Hematopoietic multipotent progenitor cell treated with erythropoietin and hydrocortisone succinate and interleukin-3 and kit ligand, for 4 days (in vitro differentiated cells): ENCODE measurements around the gene LGALS4.
A peak's percentile ranks its signal among the peaks of the same experiment; 100 is the strongest.
"Not testable (repeated sequence)": the region's sequence is repeated elsewhere in the genome, so short reads cannot be mapped to it uniquely, and the experiment has no call there.

Experiments used
- DNase-seq: peaks from one replicate; pipeline ENCODE4 v3.0.0-alpha.2; 2015

The LGALS4 gene

DNA sequence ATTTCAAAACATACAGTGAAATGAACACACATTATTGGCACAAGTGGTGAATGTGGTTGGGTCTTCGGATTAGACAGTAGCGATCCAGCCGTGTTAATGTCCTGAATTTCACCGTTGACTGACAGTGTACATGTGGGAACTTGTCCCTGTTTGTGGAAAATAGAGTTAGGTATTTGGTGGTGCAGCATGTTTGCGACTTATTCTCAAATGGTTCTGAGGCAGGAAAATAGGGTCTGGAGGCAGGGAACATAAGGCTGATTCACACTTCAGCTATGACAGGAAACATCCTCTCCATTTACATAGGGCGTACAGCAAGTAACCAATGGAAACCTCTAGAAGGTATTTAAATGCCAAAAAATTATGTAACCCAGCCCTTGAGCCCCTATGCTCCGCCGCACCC is 19.6 kb downstream of the LGALS4 start:
- no peak for DNase-seq

DNA sequence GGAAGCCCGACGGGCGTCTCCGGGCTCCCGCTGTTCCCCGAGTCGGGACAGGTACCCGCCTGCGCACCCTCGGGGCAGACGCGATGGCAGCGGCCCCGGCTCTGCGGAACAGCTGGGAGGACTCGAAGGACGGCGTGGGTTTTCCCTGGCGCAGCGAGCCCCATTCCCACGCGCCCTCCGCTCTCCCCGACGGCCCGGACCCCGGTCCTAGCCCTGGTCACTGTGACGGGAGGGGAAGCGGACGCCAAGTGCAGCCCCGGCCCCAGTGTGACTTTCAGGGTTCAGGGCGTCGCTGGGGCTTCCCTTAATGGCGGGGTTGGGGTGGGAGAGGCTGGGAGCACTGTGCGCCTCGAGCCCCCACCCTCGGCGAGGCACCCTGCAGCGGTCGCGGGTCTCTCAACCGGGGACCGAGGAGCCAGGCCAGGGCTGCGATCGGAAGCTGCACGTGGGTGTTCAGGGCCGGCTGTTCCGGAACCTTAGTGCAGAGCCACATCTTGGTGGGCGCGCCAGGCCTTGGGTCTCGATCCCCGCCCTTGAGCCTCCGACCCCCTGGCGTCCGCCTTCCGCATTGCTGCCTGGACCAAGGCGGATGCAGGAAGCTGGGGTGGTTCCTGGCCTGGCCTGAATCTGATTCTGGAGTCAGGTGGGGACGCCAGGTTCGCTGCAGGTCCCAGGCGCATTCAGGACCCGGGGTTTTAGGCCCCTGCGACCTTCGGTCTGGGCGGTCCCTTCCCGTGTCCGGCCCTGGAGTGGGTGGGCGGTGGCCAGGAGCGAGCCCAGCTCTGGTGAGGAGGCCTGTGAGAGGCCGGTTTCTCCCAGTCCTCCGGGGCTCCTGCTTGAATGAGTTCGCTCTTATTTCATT is 20.3 kb downstream of the LGALS4 start:
- DNase-seq, result peak; percentile 78

- not testable (repeated sequence) for DNase-seq
These were observed 21.2 kb downstream of the LGALS4 start for GRCh38 chr19:38791451-38792064.

- DNase-seq, result not testable (repeated sequence)
These were observed 22.0 kb downstream of the LGALS4 start for GRCh38 chr19:38790507-38791403.

- no peak for DNase-seq
These were observed 24.1 kb downstream of the LGALS4 start, which contains the start of gene LGALS7B for GRCh38 chr19:38788478-38789243. Gene LGALS7B, plus strand, starts transcription at chr19:38789200. Its CDS starts 27 bp downstream, at chr19:38789227.

DNA sequence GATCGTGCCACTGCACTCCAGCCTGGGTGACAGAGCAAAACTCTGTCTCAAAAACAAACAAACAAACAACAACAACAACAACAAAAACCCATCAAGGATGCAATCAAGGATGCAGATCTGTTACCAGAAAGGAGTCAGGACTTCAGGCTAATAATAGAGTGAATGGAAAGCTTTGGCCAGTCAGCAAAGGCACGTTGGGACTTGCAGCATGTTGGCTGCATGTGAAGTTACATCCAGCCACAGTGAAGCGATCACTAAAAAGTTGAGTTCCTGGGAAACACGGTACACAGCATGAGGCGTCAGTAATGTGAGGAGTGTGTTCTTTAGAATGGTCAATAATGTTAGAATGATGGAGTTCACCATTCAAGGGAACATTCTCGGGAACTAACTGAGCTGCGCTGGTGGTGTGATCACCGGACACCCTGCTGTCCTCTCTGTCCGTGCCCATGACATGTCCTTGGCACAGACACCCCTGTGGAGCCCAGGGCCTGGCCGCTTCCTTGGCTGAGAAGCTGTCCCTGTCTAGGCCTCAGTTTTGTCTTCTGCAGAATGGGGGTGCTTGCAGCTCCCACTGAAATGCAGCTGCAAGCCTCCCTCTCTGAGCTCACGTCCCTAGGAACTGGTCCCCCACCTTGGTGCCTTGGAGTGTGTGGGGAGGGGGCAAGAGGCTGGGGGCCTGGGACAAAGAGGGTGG is 26.0 kb downstream of the LGALS4 start:
- DNase-seq, result no peak

GRCh38 chr19:38786061-38786460 is 26.7 kb downstream of the LGALS4 start:
- DNase-seq, result not testable (repeated sequence)

DNA sequence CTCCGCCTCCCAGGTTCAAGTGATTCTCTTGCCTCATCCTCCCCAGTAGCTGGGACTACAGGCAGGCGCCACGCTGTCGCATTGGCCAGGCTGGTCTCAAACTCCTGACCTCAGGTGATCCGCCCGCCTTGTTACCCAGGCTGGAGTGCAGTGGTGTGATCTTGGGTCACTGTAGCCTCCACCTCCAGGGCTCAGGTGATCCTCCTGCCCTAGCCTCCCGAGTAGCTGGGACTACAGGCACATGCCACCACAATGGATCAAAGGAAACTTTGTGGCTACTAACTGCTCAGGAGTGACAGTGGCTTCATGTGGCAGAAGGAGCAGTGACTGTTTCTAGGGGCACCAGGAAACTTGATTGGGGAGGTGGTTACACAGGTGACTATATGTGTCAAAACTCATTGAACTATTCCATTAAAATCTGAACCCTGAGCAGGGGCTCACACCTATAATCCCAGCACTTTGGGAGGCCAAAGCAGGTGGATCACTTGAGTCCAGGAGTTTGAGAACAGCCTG is 27.5 kb downstream of the LGALS4 start:
- no peak for DNase-seq

DNA sequence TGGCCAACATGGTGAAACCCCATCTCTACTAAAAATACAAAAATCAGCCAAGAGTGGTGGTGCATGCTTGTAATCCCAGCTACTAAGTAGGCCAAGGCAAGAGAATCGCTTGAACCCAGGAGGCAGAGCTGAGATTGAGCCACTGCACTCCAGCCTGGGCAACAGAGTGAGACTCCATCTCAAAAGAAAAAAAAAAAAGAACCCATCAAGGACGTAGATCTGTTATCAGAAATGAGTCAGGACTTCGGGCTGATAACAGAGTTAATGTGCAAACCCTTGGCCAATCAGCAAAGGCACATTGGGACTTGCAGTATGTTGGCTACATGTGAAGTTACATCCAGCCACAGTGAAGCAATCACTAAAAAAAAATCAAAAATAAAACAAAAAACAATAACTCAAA is 28.5 kb downstream of the LGALS4 start:
- peak; percentile 63 for DNase-seq

- not testable (repeated sequence) for DNase-seq
These were observed 30.5 kb downstream of the LGALS4 start for GRCh38 chr19:38782212-38782611.

DNA sequence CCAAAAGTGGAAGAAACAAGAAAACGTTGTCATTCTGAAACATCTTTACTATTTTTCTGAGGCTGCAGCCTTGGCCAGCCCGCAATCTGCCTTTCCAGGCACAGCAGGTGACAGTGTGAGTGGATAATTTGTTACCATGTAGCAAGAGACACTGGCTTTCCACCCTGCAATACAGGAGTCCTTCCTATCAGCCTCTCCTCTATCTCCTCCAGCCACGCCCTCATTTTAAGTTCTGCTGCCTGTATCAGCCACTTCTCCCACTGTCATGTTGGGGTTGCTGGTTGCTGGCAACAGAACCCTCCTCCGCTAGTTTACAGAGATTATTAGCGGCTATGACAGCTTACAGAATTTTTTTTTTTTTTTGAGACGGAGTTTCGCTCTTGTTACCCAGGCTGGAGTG is 31.7 kb downstream of the LGALS4 start:
- DNase-seq, result peak; percentile 84

GRCh38 chr19:38780443-38780842 is 32.3 kb downstream of the LGALS4 start:
- no peak for DNase-seq

- no peak for DNase-seq
These were observed 34.0 kb downstream of the LGALS4 start for GRCh38 chr19:38778733-38779132.

DNA sequence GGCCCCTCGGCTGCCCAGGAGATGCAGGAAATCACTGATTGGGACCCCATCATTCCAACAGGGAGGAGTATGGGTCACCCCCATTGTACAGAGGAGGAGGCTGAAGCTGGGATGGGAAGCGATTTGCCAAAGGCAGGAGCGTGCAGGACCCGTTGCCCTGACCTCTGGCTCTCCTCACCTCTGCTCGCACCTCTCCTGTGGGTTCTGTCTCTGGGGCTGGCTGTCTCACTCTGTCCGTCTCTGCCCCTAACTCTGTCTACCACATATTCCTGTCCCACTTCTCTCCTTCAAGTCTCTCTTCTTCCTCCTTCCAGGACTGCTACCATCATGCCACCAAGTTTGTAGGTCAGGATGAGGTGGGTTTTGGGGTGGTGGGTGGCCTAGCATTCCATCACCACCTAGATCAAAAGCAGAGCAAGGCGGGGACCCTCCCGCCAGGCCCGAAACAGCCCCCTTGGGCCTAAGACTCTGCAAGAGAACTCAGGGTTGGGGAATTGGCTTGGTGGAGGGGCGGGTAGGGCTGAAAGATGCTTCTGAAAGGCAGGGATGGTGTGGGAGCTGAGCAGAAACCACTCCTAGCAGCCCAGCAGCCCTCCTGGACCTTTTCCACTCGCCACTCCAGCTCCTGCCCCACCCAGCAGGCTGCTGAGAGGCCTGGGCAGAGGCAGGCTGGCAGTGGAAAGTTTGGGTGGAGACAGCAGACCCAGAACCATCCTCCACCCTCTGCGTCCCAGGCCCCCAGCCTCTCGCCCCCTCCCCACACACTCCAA is 38.4 kb downstream of the LGALS4 start:
- no peak for DNase-seq

DNA sequence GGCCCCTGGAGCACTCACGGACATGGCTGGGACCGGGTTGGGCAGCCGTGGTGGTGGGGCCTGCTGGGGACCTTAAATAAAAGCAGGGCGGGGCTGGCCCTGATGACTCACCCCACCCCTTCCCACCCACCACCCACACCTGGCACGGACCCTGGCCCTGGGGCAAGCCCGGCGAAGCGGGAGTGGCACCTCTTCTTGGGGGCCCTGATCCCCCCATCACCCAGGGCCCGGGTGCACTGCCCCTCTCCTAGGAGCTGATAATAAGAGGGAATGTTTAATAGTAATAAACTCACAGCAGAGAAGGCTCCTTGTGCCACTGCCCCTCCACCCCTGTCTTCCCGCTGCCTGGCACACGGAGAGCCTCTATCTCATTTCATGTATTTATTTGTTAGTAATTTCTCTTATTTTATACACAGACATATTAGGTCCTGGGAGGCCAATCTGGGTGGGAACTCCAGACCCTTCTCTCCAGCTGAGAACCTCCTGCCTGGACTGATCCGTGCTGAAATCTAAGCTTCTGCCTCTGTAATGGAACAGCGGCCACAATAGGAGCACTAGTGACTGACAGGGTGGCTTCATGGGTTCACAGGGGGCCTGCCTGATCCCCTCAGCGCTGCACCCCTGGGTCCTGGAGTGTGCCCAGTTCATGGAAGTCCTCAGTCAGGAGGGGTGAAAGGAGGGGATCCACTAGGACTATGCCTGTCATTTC is 39.1 kb downstream of the LGALS4 start, which contains the start of gene LGALS7:
Gene LGALS7 (minus strand): TSS at position 49 of the 709 bp plus-strand sequence. CDS start 25 bp downstream, at position 24.
- DNase-seq, result no peak

GRCh38 chr19:38771569-38771968 is 41.2 kb downstream of the LGALS4 start:
- not testable (repeated sequence) for DNase-seq

GRCh38 chr19:38770949-38771275 is 41.8 kb downstream of the LGALS4 start:
- DNase-seq, result not testable (repeated sequence)

GRCh38 chr19:38770228-38770948 is 42.4 kb downstream of the LGALS4 start:
- not testable (repeated sequence) for DNase-seq

DNA sequence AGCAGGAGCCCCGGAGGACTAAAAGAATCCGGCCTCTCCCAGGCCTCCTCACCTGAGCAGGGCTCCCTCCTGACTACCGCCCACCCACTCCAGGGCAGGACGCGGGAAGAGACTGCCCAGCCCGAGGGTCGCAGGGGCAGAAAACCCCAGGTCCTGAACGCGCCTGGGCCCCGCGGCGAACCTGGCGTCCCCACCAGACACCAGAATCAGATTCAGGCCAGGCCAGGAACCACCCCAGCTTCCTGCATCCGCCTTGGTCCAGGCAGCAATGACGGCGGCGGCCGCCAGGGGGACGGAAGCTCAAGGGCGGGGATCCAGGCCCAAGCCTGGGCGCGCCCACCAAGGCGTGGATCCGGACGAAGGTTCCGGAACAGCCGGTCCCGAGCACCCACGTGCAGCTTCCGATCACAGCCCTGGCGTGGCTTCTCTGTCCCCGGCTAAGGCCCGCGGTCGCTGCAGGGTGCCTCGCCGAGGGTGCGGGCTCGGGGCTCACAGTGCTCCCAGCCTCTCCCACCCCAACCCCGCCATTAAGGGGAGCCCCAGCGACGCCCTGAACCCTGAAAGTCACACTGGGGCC is 43.0 kb downstream of the LGALS4 start:
- DNase-seq, result peak; percentile 93
